GM12872 (cell line): Measurements from ENCODE around the gene TSPOAP1.

Experiments
- TF ChIP-seq, protein P1 (sequence below): IDR thresholded peaks from 3 replicates; pipeline ENCODE4 v1.5.1; 2011; ENCODE audit warnings: low read depth, mild to moderate bottlenecking, low read length, moderate library complexity; ENCODE audit not compliant: insufficient read depth

The TSPOAP1 gene

DNA sequence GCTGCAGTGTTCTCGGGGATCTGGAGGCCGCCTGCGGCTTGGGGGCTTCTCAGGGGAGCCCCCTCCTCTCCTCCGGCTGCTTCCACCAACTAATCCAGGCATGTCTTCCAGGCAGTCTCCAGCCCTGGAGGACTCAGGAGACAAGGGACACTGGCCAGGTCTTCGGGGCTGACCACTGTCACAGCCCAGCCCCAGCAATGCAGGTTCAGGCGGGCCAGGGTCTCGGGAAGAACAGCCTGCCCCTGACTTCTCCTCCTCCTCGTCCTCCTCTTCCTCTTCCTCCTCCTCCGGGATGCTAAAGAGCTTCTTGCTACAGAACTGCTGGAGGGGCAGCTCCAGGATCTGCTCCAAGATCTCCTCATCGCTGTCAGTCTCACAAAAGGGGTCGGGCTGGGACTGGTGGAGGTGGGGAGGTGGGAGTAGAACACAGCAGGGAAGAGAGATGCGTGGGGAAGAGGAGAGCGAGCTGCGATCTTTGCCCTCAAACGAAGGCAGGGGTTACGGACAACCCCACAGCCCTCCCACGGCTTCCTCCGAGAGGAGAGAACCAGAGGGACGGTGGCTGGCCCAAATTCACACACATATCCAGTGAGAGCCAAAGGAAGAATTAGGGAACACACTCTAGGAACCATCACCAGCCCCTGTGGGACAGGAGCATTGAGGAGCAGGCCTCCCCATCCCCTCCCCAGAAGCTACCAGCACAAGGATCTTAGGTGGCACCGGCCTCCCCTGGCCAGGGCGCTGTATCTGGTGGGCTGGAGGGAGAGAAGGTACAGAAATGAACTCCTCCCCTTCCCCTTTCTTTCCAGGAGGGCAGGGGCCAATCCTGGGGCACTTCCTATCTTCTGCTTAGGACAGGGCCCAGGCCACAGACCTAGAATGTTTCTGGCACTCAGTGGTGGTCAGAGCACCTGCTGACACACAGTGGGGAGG, 19.3 kb downstream of the TSPOAP1 start:
- TF ChIP-seq, protein P1, sequence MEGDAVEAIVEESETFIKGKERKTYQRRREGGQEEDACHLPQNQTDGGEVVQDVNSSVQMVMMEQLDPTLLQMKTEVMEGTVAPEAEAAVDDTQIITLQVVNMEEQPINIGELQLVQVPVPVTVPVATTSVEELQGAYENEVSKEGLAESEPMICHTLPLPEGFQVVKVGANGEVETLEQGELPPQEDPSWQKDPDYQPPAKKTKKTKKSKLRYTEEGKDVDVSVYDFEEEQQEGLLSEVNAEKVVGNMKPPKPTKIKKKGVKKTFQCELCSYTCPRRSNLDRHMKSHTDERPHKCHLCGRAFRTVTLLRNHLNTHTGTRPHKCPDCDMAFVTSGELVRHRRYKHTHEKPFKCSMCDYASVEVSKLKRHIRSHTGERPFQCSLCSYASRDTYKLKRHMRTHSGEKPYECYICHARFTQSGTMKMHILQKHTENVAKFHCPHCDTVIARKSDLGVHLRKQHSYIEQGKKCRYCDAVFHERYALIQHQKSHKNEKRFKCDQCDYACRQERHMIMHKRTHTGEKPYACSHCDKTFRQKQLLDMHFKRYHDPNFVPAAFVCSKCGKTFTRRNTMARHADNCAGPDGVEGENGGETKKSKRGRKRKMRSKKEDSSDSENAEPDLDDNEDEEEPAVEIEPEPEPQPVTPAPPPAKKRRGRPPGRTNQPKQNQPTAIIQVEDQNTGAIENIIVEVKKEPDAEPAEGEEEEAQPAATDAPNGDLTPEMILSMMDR: no peak

- TF ChIP-seq, protein P1: peak; percentile 29; the same call in 1 of the 3 replicates
Measured at GRCh38 chr17:58308173-58308984, 20.2 kb downstream of the TSPOAP1 start.

DNA sequence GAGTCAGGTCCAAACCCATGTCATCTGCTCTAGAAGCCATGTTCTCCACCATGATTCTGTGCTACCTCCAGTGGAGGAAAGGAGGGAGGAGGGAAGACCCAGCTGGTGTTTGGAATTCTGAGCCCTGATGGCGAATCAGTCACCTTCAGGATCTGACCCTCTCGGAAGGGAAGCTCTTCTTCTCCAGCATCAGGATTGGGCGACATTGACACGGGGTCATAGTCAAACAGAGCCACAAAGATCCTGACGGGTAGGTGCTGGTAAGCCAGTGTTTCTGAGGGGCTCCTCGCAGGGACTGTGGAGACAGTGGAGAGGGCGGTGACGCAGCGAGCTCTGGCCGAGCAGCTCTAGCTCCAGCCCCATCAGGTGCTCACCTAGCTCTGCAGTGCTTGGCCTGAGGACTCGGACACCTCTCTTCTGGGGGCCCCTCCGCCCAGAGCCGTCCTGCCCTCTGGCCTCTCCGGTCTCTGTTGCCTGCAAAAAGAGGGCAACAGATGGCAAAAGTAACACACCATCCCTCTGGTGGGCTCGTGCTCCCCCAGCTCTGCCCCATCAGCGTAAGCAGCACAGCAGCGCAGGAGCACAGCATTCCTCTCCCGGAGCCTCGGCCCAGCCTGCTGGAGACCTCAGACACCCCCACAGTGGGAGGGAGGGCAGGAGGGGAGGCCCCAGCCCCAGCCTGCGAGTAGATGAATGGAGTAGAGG, 21.0 kb downstream of the TSPOAP1 start:
- TF ChIP-seq, protein P1: no peak

DNA sequence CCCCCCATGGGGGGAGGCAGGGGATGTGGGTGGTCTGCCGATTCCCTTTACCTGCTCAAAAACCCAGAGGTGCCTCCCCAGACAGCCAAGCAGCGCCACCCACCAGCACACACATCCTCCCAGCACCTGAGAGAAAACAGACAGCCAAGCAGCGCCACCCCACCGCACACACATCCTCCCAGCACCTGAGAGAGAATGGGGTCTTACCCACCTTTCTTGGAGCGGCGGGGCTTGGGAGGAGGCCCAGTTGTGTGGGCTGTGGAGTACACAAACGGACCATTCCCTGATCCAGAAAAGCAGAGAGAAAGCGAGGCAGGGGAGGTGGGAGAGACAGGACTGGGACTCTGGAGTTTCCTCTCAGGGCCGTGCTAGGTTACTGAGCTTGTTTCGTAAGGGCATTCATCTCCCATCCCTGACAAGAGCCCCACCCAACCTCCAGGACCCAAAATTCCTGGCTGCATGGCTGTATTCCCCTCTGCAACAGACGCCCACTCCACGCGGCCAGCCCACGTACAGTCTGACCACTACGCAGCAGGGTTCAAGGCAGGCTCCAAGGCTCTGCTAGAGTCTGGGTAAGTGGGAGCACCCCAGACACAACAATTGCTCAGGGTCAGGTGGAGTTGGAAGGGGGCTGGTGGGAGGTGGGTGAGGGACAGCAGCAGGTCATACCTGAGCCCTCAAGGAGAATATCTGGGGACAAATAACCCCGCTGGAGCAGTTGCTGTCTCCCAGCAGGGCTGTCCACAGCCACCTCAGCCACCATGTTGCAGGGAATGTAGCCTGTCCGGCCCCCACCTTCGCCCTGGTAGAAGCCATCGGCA, 22.3 kb downstream of the TSPOAP1 start:
- TF ChIP-seq, protein P1: no peak

DNA sequence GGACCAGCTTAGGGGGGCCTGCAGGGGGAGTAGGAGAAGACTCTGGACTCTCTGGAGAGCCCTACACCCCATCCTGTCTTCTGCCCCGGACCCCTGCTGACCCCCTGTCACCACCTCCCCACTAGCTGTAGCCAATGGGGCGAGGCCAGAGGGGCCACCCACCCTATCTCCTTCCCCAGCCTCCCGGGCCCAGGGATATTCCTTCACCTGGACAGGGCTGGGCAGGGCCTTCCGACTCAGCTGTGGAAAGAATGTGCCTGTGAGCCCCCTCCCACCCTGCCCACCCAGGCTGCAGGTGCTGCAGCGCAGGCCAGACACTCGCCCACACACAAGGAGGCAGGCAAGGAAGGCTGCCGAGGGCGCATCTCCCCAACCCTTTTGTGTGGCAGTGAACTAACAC, 23.0 kb downstream of the TSPOAP1 start:
- TF ChIP-seq, protein P1: no peak

DNA sequence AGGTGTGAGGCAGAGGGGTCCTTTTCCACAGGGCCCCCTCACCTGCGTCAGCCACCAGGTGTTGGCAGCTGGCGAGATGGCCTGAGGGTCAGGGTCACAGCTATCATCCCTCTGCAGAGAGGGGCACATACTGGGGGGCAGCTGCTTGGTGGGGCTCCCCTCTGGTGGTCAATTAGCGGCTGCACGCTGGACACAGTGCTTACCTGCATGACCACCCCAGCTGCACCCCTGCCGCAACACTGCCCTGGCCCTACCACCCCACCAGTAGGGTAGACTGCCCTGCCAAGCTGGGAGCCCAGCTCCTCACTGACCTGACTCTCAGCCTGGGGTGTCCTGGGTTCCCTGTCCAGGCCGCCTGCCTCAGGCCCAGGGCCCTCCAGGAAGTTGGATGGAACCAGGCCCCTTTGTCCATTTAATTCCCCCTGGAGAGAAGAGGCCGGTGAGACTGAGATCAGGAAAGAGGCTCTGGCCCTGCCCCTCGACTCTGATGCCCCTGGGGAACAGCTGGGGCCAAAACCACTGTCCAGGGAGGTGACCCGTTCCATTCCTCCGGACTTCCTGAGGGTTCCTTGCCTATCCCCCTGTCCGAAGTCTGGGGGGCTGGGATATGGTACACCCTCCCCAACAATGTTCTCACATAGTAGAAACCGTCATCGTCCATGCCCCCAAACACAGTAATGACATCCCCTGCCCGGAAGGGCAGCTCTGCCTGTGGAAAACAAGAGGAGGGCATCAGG, 23.7 kb downstream of the TSPOAP1 start:
- TF ChIP-seq, protein P1: no peak
